NB4 (cell line): ENCODE results near the gene GALNT9.

ENCODE experiments used
- MYC ChIP-seq: IDR thresholded peaks from 2 replicates; pipeline ENCODE4 v1.6.1; 2011; ENCODE audit warnings: low read depth, low read length
- POLR2A ChIP-seq: IDR thresholded peaks from 2 replicates; pipeline ENCODE4 v1.6.1; 2011; ENCODE audit warnings: mild to moderate bottlenecking; ENCODE audit not compliant: insufficient read length; ENCODE audit errors: extremely low read depth
- TF ChIP-seq, protein P1 (sequence below): IDR thresholded peaks from one replicate; pipeline ENCODE4 v1.5.1; 2012; ENCODE audit warnings: low read depth, low read length
- TF ChIP-seq, protein P2 (sequence below): IDR thresholded peaks from 2 replicates; pipeline ENCODE4 v1.6.1; 2011; ENCODE audit warnings: low read depth, low read length

DNA sequence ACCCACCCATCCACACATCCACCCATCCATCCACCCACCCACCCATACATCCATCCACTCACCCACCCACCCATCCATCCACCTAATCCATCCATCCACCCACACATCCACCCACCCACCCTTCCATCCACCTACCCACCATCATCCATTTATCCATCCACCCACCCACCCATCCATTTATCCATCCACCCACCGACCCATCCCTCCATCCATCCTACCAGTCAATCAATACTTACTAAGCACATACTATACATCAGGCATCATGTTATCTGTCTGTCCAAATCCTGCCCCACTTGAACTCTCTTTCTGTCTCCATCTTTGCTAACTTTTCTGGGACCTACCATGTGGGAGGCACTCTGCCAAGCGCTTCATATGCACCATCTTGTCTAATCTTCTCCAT lies 15.4 kb downstream of the GALNT9 start:
- TF ChIP-seq, protein P1, sequence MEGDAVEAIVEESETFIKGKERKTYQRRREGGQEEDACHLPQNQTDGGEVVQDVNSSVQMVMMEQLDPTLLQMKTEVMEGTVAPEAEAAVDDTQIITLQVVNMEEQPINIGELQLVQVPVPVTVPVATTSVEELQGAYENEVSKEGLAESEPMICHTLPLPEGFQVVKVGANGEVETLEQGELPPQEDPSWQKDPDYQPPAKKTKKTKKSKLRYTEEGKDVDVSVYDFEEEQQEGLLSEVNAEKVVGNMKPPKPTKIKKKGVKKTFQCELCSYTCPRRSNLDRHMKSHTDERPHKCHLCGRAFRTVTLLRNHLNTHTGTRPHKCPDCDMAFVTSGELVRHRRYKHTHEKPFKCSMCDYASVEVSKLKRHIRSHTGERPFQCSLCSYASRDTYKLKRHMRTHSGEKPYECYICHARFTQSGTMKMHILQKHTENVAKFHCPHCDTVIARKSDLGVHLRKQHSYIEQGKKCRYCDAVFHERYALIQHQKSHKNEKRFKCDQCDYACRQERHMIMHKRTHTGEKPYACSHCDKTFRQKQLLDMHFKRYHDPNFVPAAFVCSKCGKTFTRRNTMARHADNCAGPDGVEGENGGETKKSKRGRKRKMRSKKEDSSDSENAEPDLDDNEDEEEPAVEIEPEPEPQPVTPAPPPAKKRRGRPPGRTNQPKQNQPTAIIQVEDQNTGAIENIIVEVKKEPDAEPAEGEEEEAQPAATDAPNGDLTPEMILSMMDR = no peak
- TF ChIP-seq, protein P2, sequence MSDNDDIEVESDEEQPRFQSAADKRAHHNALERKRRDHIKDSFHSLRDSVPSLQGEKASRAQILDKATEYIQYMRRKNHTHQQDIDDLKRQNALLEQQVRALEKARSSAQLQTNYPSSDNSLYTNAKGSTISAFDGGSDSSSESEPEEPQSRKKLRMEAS = no peak
- TF ChIP-seq MYC = no peak
- TF ChIP-seq POLR2A = no peak
